HFF-Myc (cell line): ENCODE measurements around the gene SMAD3.

ENCODE experiments used
- DNase-seq: peaks from one replicate; pipeline ENCODE4 v3.0.0-alpha.2; 2011; ENCODE audit warnings: low read depth; ENCODE audit errors: extremely low read depth
- H3K4me3 ChIP-seq: replicated peaks from 2 replicates; pipeline ENCODE4 v1.5.1; 2011; ENCODE audit warnings: low read depth, mild to moderate bottlenecking, control low read depth, low read length
- CTCF ChIP-seq: IDR thresholded peaks from 2 replicates; pipeline ENCODE4 v1.5.1; 2012; ENCODE audit warnings: mild to moderate bottlenecking, low read depth, low read length, control low read depth; ENCODE audit errors: missing control alignments

Gene SMAD3

GRCh38 chr15:67185051-67185450 lies 119.6 kb downstream of the SMAD3 start:
- H3K4me3 ChIP-seq: no peak overlapping the region
- no peak for TF ChIP-seq CTCF
- DNase-seq: no peak

GRCh38 chr15:67185621-67186225 lies 120.3 kb downstream of the SMAD3 start:
- DNase-seq: peak; percentile 66
- no peak overlapping the region for H3K4me3 ChIP-seq
- TF ChIP-seq CTCF: no peak

GRCh38 chr15:67186226-67186649 lies 120.8 kb downstream of the SMAD3 start:
- TF ChIP-seq CTCF: no peak
- H3K4me3 ChIP-seq: no peak overlapping the region
- no peak for DNase-seq

- no peak for TF ChIP-seq CTCF
- no peak overlapping the region for H3K4me3 ChIP-seq
- DNase-seq: no peak
Observed at GRCh38 chr15:67186688-67187087, 121.3 kb downstream of the SMAD3 start.

GRCh38 chr15:67187351-67187854 lies 122.0 kb downstream of the SMAD3 start:
- TF ChIP-seq CTCF: no peak
- H3K4me3 ChIP-seq: no peak overlapping the region
- DNase-seq: no peak

GRCh38 chr15:67188551-67189218 lies 123.3 kb downstream of the SMAD3 start:
- no peak for TF ChIP-seq CTCF
- no peak overlapping the region for H3K4me3 ChIP-seq
- DNase-seq: peak; percentile 98
